Stimulated activated effector memory CD8-positive, alpha-beta T cell treated with anti-CD3 and anti-CD28 coated beads, Interleukin-12 subunit alpha, Interleukin-12 subunit beta, amount 100 ng/mL, for 72 hours (primary cell): ENCODE results near the gene SMARCA2.
"Not testable (repeated sequence)": the region's sequence is repeated elsewhere in the genome, so short reads cannot be mapped to it uniquely, and the experiment has no call there.

Experiments used
- ATAC-seq: fragments of 150-1000 bp; cut with Tn5 transposase; 2 replicates; pipeline ENCODE4 v1.10.0; 2021
- DNase-seq, 2 donors: peaks; one replicate each; pipeline ENCODE4 v3.0.0; 2021 to 2022; ENCODE audit warnings: low spot score in 2 of 2
- H3K27ac Mint-ChIP-seq: one replicate; pipeline ENCODE4 v1.8.0; 2022; ENCODE audit warnings: mild to moderate bottlenecking, mixed read lengths
- H3K36me3 Mint-ChIP-seq: one replicate; pipeline ENCODE4 v1.8.0; 2022; ENCODE audit warnings: mild to moderate bottlenecking, mixed read lengths
- H3K4me1 Mint-ChIP-seq: one replicate; pipeline ENCODE4 v1.8.0; 2022; ENCODE audit warnings: mixed read lengths
- H3K4me3 Mint-ChIP-seq: one replicate; pipeline ENCODE4 v1.8.0; 2022; ENCODE audit warnings: mild to moderate bottlenecking, mixed read lengths
- H3K9me3 Mint-ChIP-seq: one replicate; pipeline ENCODE4 v1.8.0; 2022; ENCODE audit warnings: mixed read lengths

Gene SMARCA2

GRCh38 chr9:2126331-2126803, 111.2 kb downstream of the SMARCA2 start:
- Mint-ChIP-seq H3K4me1 (peaks cover 55% of the 10 kb centered on the region), H3K27ac (no peak overlapping the region), H3K4me3 (peak overlapping the region; percentile 9), H3K36me3 (peaks cover 93% of the 10 kb centered on the region), H3K9me3 (no peaks in the 10 kb centered on the region)
- no peak for DNase-seq
- ATAC-seq, result no peak

- Mint-ChIP-seq H3K27ac (no peak overlapping the region), H3K4me1 (peaks cover 59% of the 10 kb centered on the region), H3K36me3 (peaks cover 93% of the 10 kb centered on the region), H3K4me3 (no peak overlapping the region), H3K9me3 (no peaks in the 10 kb centered on the region)
- ATAC-seq, result no peak
- no peak for DNase-seq
These were observed 112.3 kb downstream of the SMARCA2 start for GRCh38 chr9:2127486-2127885.

GRCh38 chr9:2128141-2128540, 113.0 kb downstream of the SMARCA2 start:
- no peak overlapping the region for H3K4me3 Mint-ChIP-seq
- DNase-seq (no peak), ATAC-seq (no peak)
- no peaks in the 10 kb centered on the region for H3K9me3 Mint-ChIP-seq
- peaks cover 89% of the 10 kb centered on the region for H3K36me3 Mint-ChIP-seq
- H3K4me1 Mint-ChIP-seq, result peaks cover 59% of the 10 kb centered on the region
- H3K27ac Mint-ChIP-seq, result no peak overlapping the region

- Mint-ChIP-seq H3K36me3 (peaks cover 89% of the 10 kb centered on the region), H3K4me3 (no peak overlapping the region), H3K4me1 (peaks cover 59% of the 10 kb centered on the region), H3K9me3 (no peaks in the 10 kb centered on the region), H3K27ac (no peak overlapping the region)
- ATAC-seq, result no peak
- DNase-seq, result no peak
These were observed 113.5 kb downstream of the SMARCA2 start for GRCh38 chr9:2128618-2129017.

- Mint-ChIP-seq H3K4me1 (peaks cover 43% of the 10 kb centered on the region), H3K36me3 (peaks cover 88% of the 10 kb centered on the region), H3K9me3 (no peaks in the 10 kb centered on the region), H3K27ac (no peak overlapping the region), H3K4me3 (no peak overlapping the region)
- no peak for ATAC-seq
- no peak for DNase-seq
These were observed 115.8 kb downstream of the SMARCA2 start for GRCh38 chr9:2130941-2131340.

- Mint-ChIP-seq H3K36me3 (peaks cover 76% of the 10 kb centered on the region), H3K27ac (no peak overlapping the region), H3K9me3 (no peaks in the 10 kb centered on the region), H3K4me1 (peaks cover 30% of the 10 kb centered on the region), H3K4me3 (no peak overlapping the region)
- ATAC-seq (no peak), DNase-seq (no peak)
These were observed 117.4 kb downstream of the SMARCA2 start for GRCh38 chr9:2132484-2133082.

- H3K27ac Mint-ChIP-seq, result no peak overlapping the region
- no peak overlapping the region for H3K4me3 Mint-ChIP-seq
- H3K4me1 Mint-ChIP-seq, result peaks cover 29% of the 10 kb centered on the region
- no peaks in the 10 kb centered on the region for H3K9me3 Mint-ChIP-seq
- ATAC-seq, result no peak
- H3K36me3 Mint-ChIP-seq, result peaks cover 58% of the 10 kb centered on the region
- no peak for DNase-seq
These were observed 119.2 kb downstream of the SMARCA2 start for GRCh38 chr9:2134391-2134790.

- H3K4me3 Mint-ChIP-seq, result no peak overlapping the region
These were observed 123.5 kb downstream of the SMARCA2 start for GRCh38 chr9:2138646-2139045.

GRCh38 chr9:2140600-2141223, 125.6 kb downstream of the SMARCA2 start:
- peaks cover 17% of the 10 kb centered on the region for H3K36me3 Mint-ChIP-seq
- peaks cover 42% of the 10 kb centered on the region for H3K4me1 Mint-ChIP-seq
- DNase-seq (no peak), ATAC-seq (no peak)
- no peak overlapping the region for H3K4me3 Mint-ChIP-seq
- H3K27ac Mint-ChIP-seq, result no peak overlapping the region
- H3K9me3 Mint-ChIP-seq, result no peaks in the 10 kb centered on the region

More at GRCh38 chr9:2138646-2139045, 123.5 kb downstream of the SMARCA2 start:
- Mint-ChIP-seq H3K9me3 (no peaks in the 10 kb centered on the region), H3K27ac (no peak overlapping the region), H3K4me1 (peaks cover 26% of the 10 kb centered on the region), H3K36me3 (peaks cover 27% of the 10 kb centered on the region)
- DNase-seq, result no peak
- no peak for ATAC-seq

GRCh38 chr9:2142212-2142611, 127.1 kb downstream of the SMARCA2 start:
- Mint-ChIP-seq H3K9me3 (no peaks in the 10 kb centered on the region), H3K4me3 (no peak overlapping the region), H3K27ac (peak overlapping the region; percentile 79), H3K36me3 (peaks cover 10% of the 10 kb centered on the region), H3K4me1 (peaks cover 55% of the 10 kb centered on the region)
- ATAC-seq (no peak), DNase-seq (no peak)

- Mint-ChIP-seq H3K4me3 (no peak overlapping the region), H3K4me1 (peaks cover 52% of the 10 kb centered on the region), H3K36me3 (peaks cover 10% of the 10 kb centered on the region), H3K9me3 (no peaks in the 10 kb centered on the region), H3K27ac (peak overlapping the region; percentile 79)
- no peak for ATAC-seq
- no peak for DNase-seq
These were observed 129.5 kb downstream of the SMARCA2 start for GRCh38 chr9:2144619-2145018.

- peaks cover 59% of the 10 kb centered on the region for H3K4me1 Mint-ChIP-seq
- H3K27ac Mint-ChIP-seq, result peak overlapping the region; percentile 79
- H3K9me3 Mint-ChIP-seq, result no peaks in the 10 kb centered on the region
- no peak overlapping the region for H3K4me3 Mint-ChIP-seq
- no peak for ATAC-seq
- no peak for DNase-seq
- peaks cover 8% of the 10 kb centered on the region for H3K36me3 Mint-ChIP-seq
These were observed 130.6 kb downstream of the SMARCA2 start for GRCh38 chr9:2145746-2146145.

GRCh38 chr9:2146700-2147099, 131.6 kb downstream of the SMARCA2 start:
- not testable (repeated sequence) for H3K9me3 Mint-ChIP-seq, DNase-seq, H3K4me3 Mint-ChIP-seq, ATAC-seq, H3K36me3 Mint-ChIP-seq
- peaks cover 59% of the 10 kb centered on the region for H3K4me1 Mint-ChIP-seq
- H3K27ac Mint-ChIP-seq, result peak overlapping the region; percentile 58

- DNase-seq (no peak), ATAC-seq (no peak)
- Mint-ChIP-seq H3K4me3 (no peak overlapping the region), H3K27ac (no peak overlapping the region), H3K9me3 (no peaks in the 10 kb centered on the region), H3K36me3 (peaks cover under 1% of the 10 kb centered on the region), H3K4me1 (peaks cover 41% of the 10 kb centered on the region)
These were observed 135.2 kb downstream of the SMARCA2 start for GRCh38 chr9:2150338-2150737.

GRCh38 chr9:2151171-2151570, 136.0 kb downstream of the SMARCA2 start:
- DNase-seq, result no peak
- Mint-ChIP-seq H3K4me1 (peaks cover 35% of the 10 kb centered on the region), H3K4me3 (no peak overlapping the region), H3K27ac (no peak overlapping the region), H3K36me3 (no peaks in the 10 kb centered on the region), H3K9me3 (no peaks in the 10 kb centered on the region)
- ATAC-seq, result no peak

- Mint-ChIP-seq H3K4me3 (no peak overlapping the region), H3K9me3 (no peaks in the 10 kb centered on the region), H3K4me1 (peaks cover 42% of the 10 kb centered on the region), H3K27ac (no peak overlapping the region), H3K36me3 (no peaks in the 10 kb centered on the region)
- no peak for DNase-seq
- no peak for ATAC-seq
These were observed 138.0 kb downstream of the SMARCA2 start for GRCh38 chr9:2152966-2153629.
